Subcutaneous abdominal adipose tissue (tissue), 5 donors: ENCODE results near the gene UBE2C.
A peak's percentile ranks its signal among the peaks of the same experiment; 100 is the strongest.
"Not testable (repeated sequence)": the region's sequence is repeated elsewhere in the genome, so short reads cannot be mapped to it uniquely, and the experiment has no call there.

ENCODE experiments used
- H3K27ac ChIP-seq: one replicate; pipeline ENCODE4 v1.7.0; 2013; ENCODE audit warnings: low read depth, mild to moderate bottlenecking, inconsistent platforms, low read length, moderate library complexity
- H3K27me3 ChIP-seq, 5 donors: one replicate each; pipeline ENCODE4 v1.7.0; 2013; ENCODE audit warnings: low read length in 5 of 5, inconsistent platforms in 1 of 5; ENCODE audit not compliant: control insufficient read depth in 5 of 5, insufficient read depth in 4 of 5
- H3K36me3 ChIP-seq, 5 donors: one replicate each; pipeline ENCODE4 v1.7.0; 2013; ENCODE audit warnings: low read length in 5 of 5; ENCODE audit not compliant: control insufficient read depth in 5 of 5, insufficient read depth in 5 of 5
- H3K4me1 ChIP-seq, 5 donors: one replicate each; pipeline ENCODE4 v1.7.0; 2013; ENCODE audit warnings: low read length in 5 of 5, mild to moderate bottlenecking in 3 of 5, moderate library complexity in 1 of 5; ENCODE audit not compliant: control insufficient read depth in 5 of 5, insufficient read depth in 5 of 5
- H3K4me3 ChIP-seq, 5 donors: one replicate each; pipeline ENCODE4 v1.7.0; 2013; ENCODE audit warnings: low read length in 5 of 5, low read depth in 1 of 5
- H3K9ac ChIP-seq, 5 donors: one replicate each; pipeline ENCODE4 v1.7.0; 2013; ENCODE audit warnings: low read length in 5 of 5, mild to moderate bottlenecking in 4 of 5, moderate library complexity in 3 of 5
- H3K9me3 ChIP-seq, 5 donors: one replicate each; pipeline ENCODE4 v1.7.0; 2013; ENCODE audit warnings: low read length in 5 of 5; ENCODE audit not compliant: control insufficient read depth in 5 of 5
- donor health status: healthy.
- donor health status: healthy.
- donor health status: healthy.
- donor health status: healthy.
- donor health status: healthy.

Gene UBE2C

GRCh38 chr20:45797510-45797909 lies 14.9 kb upstream of the UBE2C start:
- H3K36me3 ChIP-seq: peaks cover 18 to 51% (median 45%) of the 10 kb centered on the region in 5 donors
- not testable (repeated sequence) for H3K27ac ChIP-seq, H3K27me3 ChIP-seq, H3K4me1 ChIP-seq, H3K9ac ChIP-seq, H3K4me3 ChIP-seq, H3K9me3 ChIP-seq

- not testable (repeated sequence) for H3K9me3 ChIP-seq, H3K4me3 ChIP-seq, H3K27me3 ChIP-seq, H3K9ac ChIP-seq, H3K27ac ChIP-seq, H3K4me1 ChIP-seq
- peaks cover 21 to 56% (median 49%) of the 10 kb centered on the region in 5 donors for H3K36me3 ChIP-seq
These were observed 14.5 kb upstream of the UBE2C start for GRCh38 chr20:45797955-45798354.

GRCh38 chr20:45798935-45799642 lies 13.4 kb upstream of the UBE2C start:
- Histone ChIP-seq H3K36me3 (peaks cover 30 to 62% (median 56%) of the 10 kb centered on the region in 5 donors), H3K27ac (no peak overlapping the region), H3K27me3 (no peaks in the 10 kb centered on the region), H3K4me1 (no peaks in the 10 kb centered on the region), H3K9ac (peak overlapping the region in 1 of 5 donors; percentile 23), H3K4me3 (no peak overlapping the region), H3K9me3 (no peaks in the 10 kb centered on the region)

GRCh38 chr20:45801851-45802250 lies 10.6 kb upstream of the UBE2C start:
- Histone ChIP-seq H3K27ac (no peak overlapping the region), H3K4me1 (no peaks in the 10 kb centered on the region), H3K27me3 (no peaks in the 10 kb centered on the region), H3K9me3 (no peaks in the 10 kb centered on the region), H3K36me3 (peaks cover 42 to 63% (median 59%) of the 10 kb centered on the region in 5 donors), H3K4me3 (no peak overlapping the region), H3K9ac (no peak overlapping the region)

- Histone ChIP-seq H3K9ac (no peak overlapping the region), H3K36me3 (peaks cover 21 to 62% (median 45%) of the 10 kb centered on the region in 5 donors), H3K27ac (no peak overlapping the region), H3K9me3 (no peaks in the 10 kb centered on the region), H3K27me3 (peaks cover 0 to 2% (median 0%) of the 10 kb centered on the region in 5 donors), H3K4me1 (peaks cover 3 to 15% (median 12%) of the 10 kb centered on the region in 5 donors), H3K4me3 (no peak overlapping the region)
These were observed 2.1 kb upstream of the UBE2C start for GRCh38 chr20:45810191-45810970.

- peak overlapping the region in 1 of 5 donors; percentile 62 for H3K9ac ChIP-seq
- H3K4me3 ChIP-seq: peak overlapping the region in 4 of 5 donors; percentile 47 to 74 (median 64)
- H3K36me3 ChIP-seq: peaks cover 12 to 36% (median 31%) of the 10 kb centered on the region in 5 donors
- peaks cover 3 to 15% (median 13%) of the 10 kb centered on the region in 5 donors for H3K4me1 ChIP-seq
- peaks cover 0 to 2% (median 0%) of the 10 kb centered on the region in 5 donors for H3K27me3 ChIP-seq
- H3K27ac ChIP-seq: no peak overlapping the region
- H3K9me3 ChIP-seq: no peaks in the 10 kb centered on the region
These were observed 529 bp downstream of the UBE2C start for GRCh38 chr20:45813006-45813340.

GRCh38 chr20:45813489-45813888 lies 1.0 kb downstream of the UBE2C start:
- Histone ChIP-seq H3K9me3 (no peaks in the 10 kb centered on the region), H3K36me3 (peaks cover 12 to 31% (median 29%) of the 10 kb centered on the region in 5 donors), H3K4me3 (no peak overlapping the region), H3K9ac (no peak overlapping the region), H3K4me1 (peaks cover 3 to 15% (median 13%) of the 10 kb centered on the region in 5 donors), H3K27ac (no peak overlapping the region), H3K27me3 (peaks cover 0 to 2% (median 0%) of the 10 kb centered on the region in 5 donors)

- H3K36me3 ChIP-seq: peaks cover 10 to 23% (median 20%) of the 10 kb centered on the region in 5 donors
- H3K4me3 ChIP-seq: no peak overlapping the region
- peaks cover 0 to 2% (median 0%) of the 10 kb centered on the region in 5 donors for H3K27me3 ChIP-seq
- no peak overlapping the region for H3K9ac ChIP-seq
- H3K27ac ChIP-seq: no peak overlapping the region
- H3K4me1 ChIP-seq: peaks cover 3 to 15% (median 13%) of the 10 kb centered on the region in 5 donors
- H3K9me3 ChIP-seq: no peaks in the 10 kb centered on the region
These were observed 1.9 kb downstream of the UBE2C start for GRCh38 chr20:45814314-45814713.

- H3K36me3 ChIP-seq: no peaks in the 10 kb centered on the region
- H3K9ac ChIP-seq: no peak overlapping the region
These were observed 4.5 kb downstream of the UBE2C start for GRCh38 chr20:45816951-45817350.

More at GRCh38 chr20:45816951-45817350, 4.5 kb downstream of the UBE2C start:
- Histone ChIP-seq H3K4me3 (no peak overlapping the region), H3K27me3 (peaks cover 0 to 3% (median 2%) of the 10 kb centered on the region in 5 donors), H3K9me3 (no peaks in the 10 kb centered on the region), H3K27ac (no peak overlapping the region), H3K4me1 (peaks cover 3 to 11% (median 11%) of the 10 kb centered on the region in 5 donors)
